GM11168 (cell line): ENCODE results near the gene CLEC20A.

Experiments used
- in situ Hi-C: fragments of 300-500 bp; cut with MboI; formaldehyde crosslinking; loops from one replicate; pipeline ENCODE4 v1.12.0; 2022; ENCODE audit warnings: low sequenced_read_pairs; ENCODE audit not compliant: unreplicated experiment

Gene CLEC20A

GRCh38 chr1:178503316-178503715 is 6.6 kb upstream of the CLEC20A start:
- in situ Hi-C loops: loop anchor here (10.0 kb wide), 1 partner anchor 129 kb away; no protein-coding TSS in a partner anchor

- in situ Hi-C loops: loop anchor here (10.0 kb wide), 1 partner anchor 128 kb away; no protein-coding TSS in a partner anchor
These were observed 6.1 kb upstream of the CLEC20A start for GRCh38 chr1:178502856-178503255.

DNA sequence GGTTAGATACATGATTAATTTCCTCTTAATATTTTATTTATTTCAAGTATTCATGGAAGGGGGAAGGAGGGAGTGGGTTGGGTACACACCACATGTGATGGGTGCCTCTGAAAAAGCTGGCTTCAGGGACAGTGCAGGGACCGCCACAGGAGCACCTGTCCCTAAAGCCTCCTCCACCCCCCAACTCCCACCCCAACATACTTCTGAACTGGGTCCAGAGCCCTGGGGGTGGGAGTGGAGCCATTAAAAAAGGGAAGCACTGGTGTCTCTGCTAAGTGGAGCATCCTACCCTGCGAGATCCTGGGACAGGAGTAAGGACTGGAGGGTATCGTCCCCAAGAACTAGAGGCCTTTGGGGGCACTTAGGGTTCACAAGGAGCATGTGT is 5.6 kb upstream of the CLEC20A start:
- in situ Hi-C loops: loop anchor here (10.0 kb wide), 1 partner anchor 128 kb away; no protein-coding TSS in a partner anchor

DNA sequence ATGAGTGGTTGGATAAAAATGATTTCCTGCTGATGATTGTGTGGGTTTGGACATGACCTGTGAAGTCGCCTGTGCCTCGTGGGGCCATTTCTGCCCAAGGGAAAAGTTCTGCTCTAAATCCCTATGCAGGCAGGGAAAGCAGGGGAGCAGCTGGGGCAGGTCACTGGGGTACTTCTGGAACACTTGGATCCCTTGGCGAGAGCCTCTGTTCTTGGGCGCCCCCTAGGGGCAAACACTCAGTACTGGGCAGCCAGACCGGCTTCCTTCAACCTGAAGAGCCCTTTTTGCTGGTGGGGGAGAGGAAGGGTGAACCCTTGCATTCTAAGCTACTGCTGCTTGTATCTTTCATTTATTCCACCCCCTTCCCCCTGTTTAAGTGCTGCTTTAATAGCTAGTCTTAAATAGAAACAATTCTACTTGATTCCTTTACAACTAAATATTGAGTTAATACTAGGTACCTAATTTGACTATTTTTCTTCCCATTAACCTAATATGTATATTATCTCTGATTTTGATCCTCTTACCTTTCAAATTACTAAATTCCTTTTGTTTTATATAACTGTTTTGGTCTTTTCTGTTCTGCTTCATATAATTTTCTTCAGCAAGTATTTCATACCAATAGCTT is 5.1 kb upstream of the CLEC20A start:
- in situ Hi-C loops: loop anchor here (10.0 kb wide), 1 partner anchor 127 kb away; no protein-coding TSS in a partner anchor

DNA sequence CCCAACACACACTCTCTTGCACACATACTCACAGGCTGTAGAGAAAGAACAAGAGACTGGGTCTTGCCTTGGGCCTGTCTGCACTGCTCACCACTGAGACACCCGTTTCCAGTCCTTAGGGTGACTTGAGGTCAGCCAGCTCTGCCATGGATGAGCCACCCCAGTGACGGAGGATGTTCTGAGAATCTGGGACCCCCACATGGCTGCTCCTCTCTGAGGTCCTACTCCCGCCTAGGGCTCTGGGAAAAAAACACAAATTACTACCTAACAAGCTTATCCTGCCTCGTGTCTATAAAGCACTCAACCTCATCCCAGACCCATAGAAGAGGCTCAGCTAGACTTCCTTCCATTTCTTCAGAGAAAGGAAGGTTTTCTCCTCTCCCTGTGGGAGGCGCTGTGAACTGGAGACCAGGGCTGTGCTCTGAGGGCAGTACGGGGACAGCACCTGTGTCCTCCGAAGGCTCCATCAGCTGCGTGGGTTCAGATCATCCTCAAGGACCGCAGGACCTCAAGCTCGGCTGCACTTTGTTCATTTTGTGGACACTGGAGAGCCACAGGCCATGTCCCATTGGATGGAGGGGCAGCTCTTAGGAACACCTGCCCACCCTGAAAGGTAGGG is 4.3 kb upstream of the CLEC20A start:
- in situ Hi-C loops: loop anchor here (10.0 kb wide), 1 partner anchor 126 kb away; no protein-coding TSS in a partner anchor

DNA sequence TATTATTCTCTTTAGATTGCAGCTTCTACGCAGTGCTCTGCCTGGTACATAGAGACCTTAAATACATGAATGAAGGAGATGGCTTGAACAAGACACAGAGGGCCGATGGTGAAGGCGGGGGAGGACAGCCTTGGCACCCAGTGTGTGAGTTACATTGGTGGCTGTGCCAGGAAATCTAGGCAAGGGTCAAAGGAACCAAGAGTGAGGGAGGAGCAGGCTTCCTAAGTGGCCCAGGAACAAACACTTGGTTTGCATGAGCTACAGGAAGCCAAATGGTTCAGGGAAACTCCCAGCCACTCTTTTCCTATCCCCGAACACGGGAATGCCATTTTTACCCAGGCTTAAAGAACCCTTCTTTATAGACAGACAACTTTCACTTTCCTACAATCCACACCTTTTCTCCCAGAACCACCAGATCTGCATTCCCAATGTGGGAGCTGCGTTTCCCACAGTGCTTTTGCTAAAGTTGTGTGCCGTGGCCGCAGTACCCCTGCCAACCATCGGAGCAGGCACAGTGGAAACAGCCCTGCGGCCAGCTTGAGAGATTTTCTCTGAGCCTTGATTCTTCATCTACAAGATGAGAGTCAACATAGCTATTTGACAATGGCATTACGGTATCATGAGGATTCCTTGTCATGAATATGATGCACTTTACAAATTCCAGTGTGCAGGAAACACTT is 3.5 kb upstream of the CLEC20A start:
- in situ Hi-C loops: loop anchor here (10.0 kb wide), 1 partner anchor 125 kb away; no protein-coding TSS in a partner anchor

DNA sequence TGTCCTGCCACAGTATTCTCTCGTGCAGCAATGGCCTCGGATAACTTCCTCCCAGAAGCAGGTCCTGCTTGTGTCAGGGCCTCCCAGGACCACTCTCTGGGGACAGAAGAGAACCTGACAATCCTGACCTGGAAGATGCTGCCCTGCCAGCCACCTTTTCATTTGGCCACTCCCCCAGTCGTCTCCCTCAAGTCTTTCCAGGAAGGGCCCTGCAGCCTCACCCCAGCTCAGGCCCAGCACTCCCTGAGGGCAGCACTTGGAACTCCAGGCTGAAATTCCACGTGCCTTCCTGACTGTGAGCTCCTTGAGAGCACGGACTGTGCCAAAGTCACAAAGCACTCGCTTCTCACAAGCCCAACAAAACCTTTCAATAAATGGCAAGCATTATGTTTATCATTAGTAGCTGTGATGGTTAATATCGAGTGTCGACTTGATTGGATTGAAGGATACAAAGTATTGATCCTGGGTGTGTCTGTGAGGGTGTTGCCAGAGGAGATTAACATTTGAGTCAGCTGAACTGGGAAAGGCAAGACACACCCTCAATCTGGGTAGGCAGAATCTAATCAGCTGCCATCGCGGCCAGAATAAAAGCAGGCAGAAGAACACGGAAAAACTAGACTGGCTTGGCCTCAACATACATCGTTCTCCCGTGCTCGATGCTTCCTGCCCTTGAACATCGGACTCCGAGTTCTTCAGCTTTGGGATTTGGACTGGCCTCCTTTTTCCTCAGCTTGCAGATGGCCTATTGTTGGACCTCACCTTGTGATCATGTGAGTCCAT is 2.3 kb upstream of the CLEC20A start:
- in situ Hi-C loops: no loop called here

DNA sequence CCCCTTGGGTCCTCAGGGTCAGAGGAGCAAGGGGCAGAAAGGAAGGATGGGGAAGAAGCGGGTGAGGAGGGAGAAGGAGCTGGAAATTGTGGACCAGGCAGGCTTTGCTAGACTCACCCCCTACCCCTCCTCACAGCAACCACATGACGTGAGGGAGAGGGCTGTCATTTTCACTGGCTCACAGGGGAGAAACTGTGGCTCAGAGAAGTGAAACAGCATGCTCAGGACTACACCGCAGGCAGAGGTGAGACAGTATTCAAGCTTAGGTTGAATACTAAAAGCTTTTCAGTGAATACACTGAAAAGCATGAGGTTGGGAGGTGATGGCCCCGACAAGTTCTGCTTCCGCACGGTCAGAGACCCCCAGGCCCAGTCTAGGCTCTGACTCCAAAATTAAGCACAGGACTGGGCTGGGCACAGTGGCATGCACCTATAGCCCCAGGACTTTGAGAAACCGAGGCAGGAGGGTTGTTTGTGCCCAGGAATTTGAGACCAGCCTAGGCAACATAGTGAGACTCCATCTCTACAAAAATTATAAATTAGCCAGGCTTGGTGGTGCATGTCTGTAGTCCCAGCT is 1.2 kb upstream of the CLEC20A start:
- in situ Hi-C loops: no loop called here

DNA sequence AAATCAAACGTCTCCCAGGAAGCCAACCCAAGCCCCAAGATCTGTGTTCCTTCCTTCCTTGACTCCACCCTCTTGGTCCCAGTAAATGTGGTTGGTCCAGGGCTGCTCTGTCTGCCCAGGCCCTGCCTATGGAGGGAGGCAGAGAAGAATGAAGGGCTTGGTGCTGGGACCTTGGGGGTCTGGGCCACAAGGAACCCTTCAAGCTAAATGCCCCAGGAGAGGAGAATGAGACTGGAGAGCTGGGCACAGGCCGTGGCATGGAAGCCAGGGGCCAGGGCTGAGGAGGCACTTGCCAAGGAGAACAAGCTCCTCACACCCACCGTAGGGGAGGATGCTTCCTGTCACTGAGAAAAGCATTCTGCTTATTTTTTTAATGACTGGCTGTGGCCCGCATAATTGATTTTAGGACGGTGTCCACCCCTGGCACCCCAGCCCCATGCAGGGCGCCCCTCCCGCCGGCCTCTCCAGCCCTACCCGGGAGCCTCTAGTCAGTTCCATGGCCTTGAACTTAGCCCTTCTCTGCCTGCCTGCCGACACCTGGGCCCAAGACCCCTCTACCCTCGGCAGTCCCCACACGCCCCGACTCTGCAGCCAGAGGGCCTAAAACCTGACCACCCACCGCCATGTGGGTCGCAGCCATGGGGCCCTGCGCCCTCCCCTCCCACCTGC is 889 bp downstream of the CLEC20A start:
- in situ Hi-C loops: no loop called here

GRCh38 chr1:178495158-178495557 is 1.6 kb downstream of the CLEC20A start:
- in situ Hi-C loops: no loop called here

- in situ Hi-C loops: no loop called here
These were observed 2.2 kb downstream of the CLEC20A start for GRCh38 chr1:178494569-178494971.

GRCh38 chr1:178493301-178493741 is 3.4 kb downstream of the CLEC20A start:
- in situ Hi-C loops: no loop called here

GRCh38 chr1:178492341-178492740 is 4.4 kb downstream of the CLEC20A start:
- in situ Hi-C loops: no loop called here

DNA sequence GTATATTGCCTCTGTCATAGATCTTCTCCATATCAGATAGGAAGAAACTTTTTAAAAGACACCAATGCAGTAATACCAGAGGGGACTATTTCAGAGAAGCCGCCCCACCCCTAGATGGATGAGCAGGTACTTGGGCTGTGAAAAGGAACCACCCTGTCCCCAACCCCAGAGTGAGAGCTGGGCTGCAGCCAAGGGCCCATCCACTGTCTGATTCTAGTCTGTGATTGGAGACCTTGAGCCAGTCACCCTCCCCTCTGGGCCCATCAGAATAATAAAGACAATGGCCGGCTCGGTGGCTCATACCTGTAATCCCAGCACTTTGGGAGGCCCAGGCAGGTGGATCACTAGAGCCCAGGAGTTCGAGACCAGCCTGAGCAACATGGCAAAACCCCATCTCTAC is 5.0 kb downstream of the CLEC20A start:
- in situ Hi-C loops: no loop called here

- in situ Hi-C loops: no loop called here
These were observed 5.8 kb downstream of the CLEC20A start for GRCh38 chr1:178490967-178491366.

- in situ Hi-C loops: no loop called here
These were observed 6.6 kb downstream of the CLEC20A start for GRCh38 chr1:178490136-178490535.

GRCh38 chr1:178489399-178489798 is 7.4 kb downstream of the CLEC20A start:
- in situ Hi-C loops: no loop called here

DNA sequence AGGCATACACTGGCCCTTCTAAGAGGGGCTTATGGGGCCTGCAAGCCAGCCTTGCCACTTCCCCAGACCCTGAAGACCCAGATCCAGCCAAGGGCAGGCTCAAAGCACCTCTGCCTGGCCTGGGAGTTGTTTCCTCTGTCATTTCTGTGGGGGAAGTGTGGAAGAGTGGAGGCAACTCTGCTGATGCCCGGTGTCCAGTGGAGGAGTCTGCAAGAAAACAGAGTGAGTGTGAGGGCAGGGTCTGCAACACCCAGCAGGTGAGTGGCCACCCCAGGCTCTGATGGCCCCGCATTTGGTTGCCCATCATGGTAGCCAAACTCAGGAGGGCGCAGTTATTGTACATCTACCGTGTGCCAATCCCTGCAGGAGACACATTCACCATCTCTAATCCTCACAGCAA is 8.4 kb downstream of the CLEC20A start:
- in situ Hi-C loops: no loop called here

- in situ Hi-C loops: no loop called here
These were observed 9.6 kb downstream of the CLEC20A start for GRCh38 chr1:178487070-178487615.
